Astrocyte (in vitro differentiated cells and primary cell): ENCODE data around the gene MRPS11.

Experiments used
- CTCF ChIP-seq: IDR thresholded peaks from 2 replicates; pipeline ENCODE4 v1.5.1; 2011; ENCODE audit warnings: low read depth, mild to moderate bottlenecking, inconsistent platforms, low read length, moderate library complexity; ENCODE audit not compliant: insufficient read depth
- EZH2 ChIP-seq: IDR thresholded peaks from 2 replicates; pipeline ENCODE4 v1.6.1; 2012; ENCODE audit warnings: mild to moderate bottlenecking, low read length, inconsistent platforms; ENCODE audit not compliant: insufficient read depth

DNA sequence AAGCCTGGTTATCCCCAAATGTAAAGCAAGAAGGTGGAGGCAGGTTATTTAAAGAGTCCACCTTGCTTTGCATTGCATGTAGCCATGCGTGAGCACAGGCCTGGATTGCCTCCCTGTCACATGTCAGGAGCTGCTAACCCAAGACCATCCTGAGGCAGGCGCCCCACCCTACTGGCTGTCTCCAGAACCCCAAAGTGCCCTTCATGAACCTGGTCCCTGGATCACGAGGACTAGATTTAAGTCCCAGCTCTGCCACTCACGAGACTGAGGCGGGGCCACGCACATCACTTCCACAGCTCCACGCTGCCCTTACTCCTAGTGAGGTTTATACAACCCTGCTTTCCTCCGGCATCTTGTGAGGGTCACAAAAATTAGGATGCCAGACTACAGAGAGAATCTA lies 17.9 kb upstream of the MRPS11 start:
- TF ChIP-seq CTCF (no peak), EZH2 (no peak)
